HG02870 (cell line): ENCODE data around the gene SORCS2.

Experiments
- ATAC-seq: cut with Tn5 transposase; IDR thresholded peaks from one replicate; pipeline ENCODE4 v1.9.1; 2021; ENCODE audit warnings: mild to moderate bottlenecking, moderate library complexity; ENCODE audit not compliant: unreplicated experiment

Gene SORCS2

GRCh38 chr4:7285244-7286094, 93.1 kb downstream of the SORCS2 start:
- no peak for ATAC-seq

- ATAC-seq: no peak
These were observed 93.8 kb downstream of the SORCS2 start for GRCh38 chr4:7286170-7286569.

- ATAC-seq: no peak
These were observed 94.5 kb downstream of the SORCS2 start for GRCh38 chr4:7286798-7287197.

GRCh38 chr4:7287274-7287917, 95.1 kb downstream of the SORCS2 start:
- ATAC-seq: no peak

- no peak for ATAC-seq
These were observed 95.6 kb downstream of the SORCS2 start for GRCh38 chr4:7287918-7288280.

GRCh38 chr4:7288751-7289523, 96.6 kb downstream of the SORCS2 start:
- no peak for ATAC-seq

- no peak for ATAC-seq
These were observed 97.3 kb downstream of the SORCS2 start for GRCh38 chr4:7289589-7289988.

- ATAC-seq: no peak
These were observed 99.2 kb downstream of the SORCS2 start for GRCh38 chr4:7291372-7292114.

- no peak for ATAC-seq
These were observed 101.4 kb downstream of the SORCS2 start for GRCh38 chr4:7293703-7294102.

GRCh38 chr4:7294176-7294756, 101.9 kb downstream of the SORCS2 start:
- no peak for ATAC-seq

GRCh38 chr4:7295197-7295910, 103.0 kb downstream of the SORCS2 start:
- no peak for ATAC-seq

GRCh38 chr4:7295911-7296660, 103.7 kb downstream of the SORCS2 start:
- no peak for ATAC-seq

- no peak for ATAC-seq
These were observed 104.5 kb downstream of the SORCS2 start for GRCh38 chr4:7296661-7297335.

GRCh38 chr4:7297374-7297773, 105.0 kb downstream of the SORCS2 start:
- no peak for ATAC-seq

GRCh38 chr4:7297881-7298280, 105.5 kb downstream of the SORCS2 start:
- no peak for ATAC-seq

GRCh38 chr4:7298619-7299009, 106.3 kb downstream of the SORCS2 start:
- no peak for ATAC-seq

GRCh38 chr4:7299010-7299907, 106.9 kb downstream of the SORCS2 start:
- ATAC-seq: no peak
